ENCODE data around the gene BIN1.

DNA sequence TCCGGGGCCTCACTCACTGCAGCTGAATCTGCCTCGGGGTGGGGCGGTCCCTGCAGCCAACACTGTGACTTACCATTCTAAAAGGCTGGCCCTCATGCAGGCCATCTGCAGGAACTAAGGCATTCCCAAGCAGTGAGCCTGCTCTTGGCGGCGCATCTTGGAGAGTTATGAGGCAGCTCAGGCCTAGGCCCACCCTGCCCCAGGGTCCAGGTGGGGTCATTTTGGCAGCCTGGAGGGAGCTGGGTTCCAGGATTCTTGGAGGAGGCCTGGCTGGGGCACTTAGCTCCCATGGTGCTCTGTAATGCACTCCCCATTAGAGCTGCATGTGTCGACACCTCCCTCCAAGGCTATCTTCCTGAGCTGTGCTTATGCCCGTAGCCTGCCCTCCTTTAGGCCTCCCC lies 14.8 kb upstream of the BIN1 start:
- TF ChIP-seq, protein P1, sequence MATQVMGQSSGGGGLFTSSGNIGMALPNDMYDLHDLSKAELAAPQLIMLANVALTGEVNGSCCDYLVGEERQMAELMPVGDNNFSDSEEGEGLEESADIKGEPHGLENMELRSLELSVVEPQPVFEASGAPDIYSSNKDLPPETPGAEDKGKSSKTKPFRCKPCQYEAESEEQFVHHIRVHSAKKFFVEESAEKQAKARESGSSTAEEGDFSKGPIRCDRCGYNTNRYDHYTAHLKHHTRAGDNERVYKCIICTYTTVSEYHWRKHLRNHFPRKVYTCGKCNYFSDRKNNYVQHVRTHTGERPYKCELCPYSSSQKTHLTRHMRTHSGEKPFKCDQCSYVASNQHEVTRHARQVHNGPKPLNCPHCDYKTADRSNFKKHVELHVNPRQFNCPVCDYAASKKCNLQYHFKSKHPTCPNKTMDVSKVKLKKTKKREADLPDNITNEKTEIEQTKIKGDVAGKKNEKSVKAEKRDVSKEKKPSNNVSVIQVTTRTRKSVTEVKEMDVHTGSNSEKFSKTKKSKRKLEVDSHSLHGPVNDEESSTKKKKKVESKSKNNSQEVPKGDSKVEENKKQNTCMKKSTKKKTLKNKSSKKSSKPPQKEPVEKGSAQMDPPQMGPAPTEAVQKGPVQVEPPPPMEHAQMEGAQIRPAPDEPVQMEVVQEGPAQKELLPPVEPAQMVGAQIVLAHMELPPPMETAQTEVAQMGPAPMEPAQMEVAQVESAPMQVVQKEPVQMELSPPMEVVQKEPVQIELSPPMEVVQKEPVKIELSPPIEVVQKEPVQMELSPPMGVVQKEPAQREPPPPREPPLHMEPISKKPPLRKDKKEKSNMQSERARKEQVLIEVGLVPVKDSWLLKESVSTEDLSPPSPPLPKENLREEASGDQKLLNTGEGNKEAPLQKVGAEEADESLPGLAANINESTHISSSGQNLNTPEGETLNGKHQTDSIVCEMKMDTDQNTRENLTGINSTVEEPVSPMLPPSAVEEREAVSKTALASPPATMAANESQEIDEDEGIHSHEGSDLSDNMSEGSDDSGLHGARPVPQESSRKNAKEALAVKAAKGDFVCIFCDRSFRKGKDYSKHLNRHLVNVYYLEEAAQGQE (IDR thresholded peaks at IDR 0.05; ENCODE audit: insufficient read depth in 1 of 2, low read depth in 2 of 2, low read length in 2 of 2) = no peak
- TF ChIP-seq SIN3A (IDR thresholded peaks at IDR 0.05; ENCODE audit: borderline replicate concordance, insufficient read depth, low read length) (no peak), POLR2AphosphoS5 (IDR thresholded peaks at IDR 0.05; ENCODE audit: low read depth, low read length) (no peak), TAF1 (IDR thresholded peaks at IDR 0.05; ENCODE audit: borderline replicate concordance, insufficient read depth, low read length) (no peak)

Data from PFSK-1 (cell line).